ENCODE measurements around the gene DENND4C.

The DENND4C gene

GRCh38 chr9:19408693-19409400 is 178.4 kb downstream of the DENND4C start, which contains the start of gene ACER2:
ACER2 (plus strand) TSS chr9:19409009; CDS start chr9:19409085, 76 bp downstream.
- TF ChIP-seq FOXP2 (optimal IDR thresholded peaks at IDR 0.05; ENCODE audit: borderline replicate concordance, extremely low read depth, extremely low read length, insufficient read depth) (peak; percentile 68), POLR2AphosphoS5 (IDR thresholded peaks at IDR 0.05; ENCODE audit: low read depth, low read length) (peak; percentile 96), TAF1 (IDR thresholded peaks at IDR 0.05; ENCODE audit: borderline replicate concordance, insufficient read depth, low read length) (peak; percentile 51; the same call in 1 of the 2 replicates), SIN3A (IDR thresholded peaks at IDR 0.05; ENCODE audit: borderline replicate concordance, insufficient read depth, low read length) (0 out of 2 replicates have a peak, but pooled peaks have one; percentile 27)
- TF ChIP-seq, protein P1, sequence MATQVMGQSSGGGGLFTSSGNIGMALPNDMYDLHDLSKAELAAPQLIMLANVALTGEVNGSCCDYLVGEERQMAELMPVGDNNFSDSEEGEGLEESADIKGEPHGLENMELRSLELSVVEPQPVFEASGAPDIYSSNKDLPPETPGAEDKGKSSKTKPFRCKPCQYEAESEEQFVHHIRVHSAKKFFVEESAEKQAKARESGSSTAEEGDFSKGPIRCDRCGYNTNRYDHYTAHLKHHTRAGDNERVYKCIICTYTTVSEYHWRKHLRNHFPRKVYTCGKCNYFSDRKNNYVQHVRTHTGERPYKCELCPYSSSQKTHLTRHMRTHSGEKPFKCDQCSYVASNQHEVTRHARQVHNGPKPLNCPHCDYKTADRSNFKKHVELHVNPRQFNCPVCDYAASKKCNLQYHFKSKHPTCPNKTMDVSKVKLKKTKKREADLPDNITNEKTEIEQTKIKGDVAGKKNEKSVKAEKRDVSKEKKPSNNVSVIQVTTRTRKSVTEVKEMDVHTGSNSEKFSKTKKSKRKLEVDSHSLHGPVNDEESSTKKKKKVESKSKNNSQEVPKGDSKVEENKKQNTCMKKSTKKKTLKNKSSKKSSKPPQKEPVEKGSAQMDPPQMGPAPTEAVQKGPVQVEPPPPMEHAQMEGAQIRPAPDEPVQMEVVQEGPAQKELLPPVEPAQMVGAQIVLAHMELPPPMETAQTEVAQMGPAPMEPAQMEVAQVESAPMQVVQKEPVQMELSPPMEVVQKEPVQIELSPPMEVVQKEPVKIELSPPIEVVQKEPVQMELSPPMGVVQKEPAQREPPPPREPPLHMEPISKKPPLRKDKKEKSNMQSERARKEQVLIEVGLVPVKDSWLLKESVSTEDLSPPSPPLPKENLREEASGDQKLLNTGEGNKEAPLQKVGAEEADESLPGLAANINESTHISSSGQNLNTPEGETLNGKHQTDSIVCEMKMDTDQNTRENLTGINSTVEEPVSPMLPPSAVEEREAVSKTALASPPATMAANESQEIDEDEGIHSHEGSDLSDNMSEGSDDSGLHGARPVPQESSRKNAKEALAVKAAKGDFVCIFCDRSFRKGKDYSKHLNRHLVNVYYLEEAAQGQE (IDR thresholded peaks at IDR 0.05; ENCODE audit: insufficient read depth in 1 of 2, low read depth in 2 of 2, low read length in 2 of 2) = peak in 1 of 2 experiments; percentile 29; a peak in 1 of 4 replicates

GRCh38 chr9:19409401-19410194 is 179.1 kb downstream of the DENND4C start:
- TF ChIP-seq, protein P1 (IDR thresholded peaks at IDR 0.05; ENCODE audit: insufficient read depth in 1 of 2, low read depth in 2 of 2, low read length in 2 of 2) = no peak
- no peak for TF ChIP-seq SIN3A (IDR thresholded peaks at IDR 0.05; ENCODE audit: borderline replicate concordance, insufficient read depth, low read length)
- no peak for TF ChIP-seq TAF1 (IDR thresholded peaks at IDR 0.05; ENCODE audit: borderline replicate concordance, insufficient read depth, low read length)
- no peak for TF ChIP-seq FOXP2 (optimal IDR thresholded peaks at IDR 0.05; ENCODE audit: borderline replicate concordance, extremely low read depth, extremely low read length, insufficient read depth)
- TF ChIP-seq POLR2AphosphoS5 (IDR thresholded peaks at IDR 0.05; ENCODE audit: low read depth, low read length) = no peak

- TF ChIP-seq, protein P1 (IDR thresholded peaks at IDR 0.05; ENCODE audit: insufficient read depth in 1 of 2, low read depth in 2 of 2, low read length in 2 of 2) = no peak
- TF ChIP-seq SIN3A (IDR thresholded peaks at IDR 0.05; ENCODE audit: borderline replicate concordance, insufficient read depth, low read length) = no peak
- no peak for TF ChIP-seq FOXP2 (optimal IDR thresholded peaks at IDR 0.05; ENCODE audit: borderline replicate concordance, extremely low read depth, extremely low read length, insufficient read depth)
- TF ChIP-seq POLR2AphosphoS5 (IDR thresholded peaks at IDR 0.05; ENCODE audit: low read depth, low read length) = no peak
- no peak for TF ChIP-seq TAF1 (IDR thresholded peaks at IDR 0.05; ENCODE audit: borderline replicate concordance, insufficient read depth, low read length)
Observed at GRCh38 chr9:19410195-19410503, 179.7 kb downstream of the DENND4C start.

- TF ChIP-seq FOXP2 (optimal IDR thresholded peaks at IDR 0.05; ENCODE audit: borderline replicate concordance, extremely low read depth, extremely low read length, insufficient read depth) (no peak), TAF1 (IDR thresholded peaks at IDR 0.05; ENCODE audit: borderline replicate concordance, insufficient read depth, low read length) (no peak), SIN3A (IDR thresholded peaks at IDR 0.05; ENCODE audit: borderline replicate concordance, insufficient read depth, low read length) (no peak), POLR2AphosphoS5 (IDR thresholded peaks at IDR 0.05; ENCODE audit: low read depth, low read length) (no peak)
- TF ChIP-seq, protein P1 (IDR thresholded peaks at IDR 0.05; ENCODE audit: insufficient read depth in 1 of 2, low read depth in 2 of 2, low read length in 2 of 2) = no peak
Observed at GRCh38 chr9:19410594-19410993, 180.1 kb downstream of the DENND4C start.

Data from PFSK-1 (cell line).